ENCODE data around the gene NOP53. TPM values are rescaled to one million over a fixed set of nuclear protein-coding genes. Genes with fewer than 3 reads are reported as not detected.
A peak's percentile ranks its signal among the peaks of the same experiment; 100 is the strongest.

Gene NOP53
- total and polyA plus RNA-seq, 2 of the 13 experiments (the other 11 are each of a cell fraction or from before 2014, with no cell fraction given): 53.9 to 141 TPM

GRCh38 chr19:47697863-47698609 is 47.3 kb upstream of the NOP53 start (continued):
- TF ChIP-seq ETS1 (CRISPR knock-in tag; IDR thresholded peaks at IDR 0.05) (no peak), SOX5 (CRISPR knock-in tag; IDR thresholded peaks at IDR 0.05; ENCODE audit: borderline replicate concordance) (peak; percentile 51; the same call in 1 of the 2 replicates), ZNF614 (CRISPR knock-in tag; IDR thresholded peaks at IDR 0.05; ENCODE audit: borderline replicate concordance) (peak; percentile 46; the same call in 1 of the 2 replicates), CTCF (CRISPR knock-in tag; IDR thresholded peaks at IDR 0.05) (peak; percentile 99), ETV6 (CRISPR knock-in tag; conservative IDR thresholded peaks at IDR 0.05) (no peak), SOX13 (IDR thresholded peaks at IDR 0.05) (no peak), SOX13 (CRISPR knock-in tag; conservative IDR thresholded peaks at IDR 0.05 in 1 of 2, IDR thresholded peaks at IDR 0.05 in 1 of 2) (peak in 1 of 2 experiments; percentile 54; a peak in 2 of 4 replicates), ZNF770 (CRISPR knock-in tag; IDR thresholded peaks at IDR 0.05) (peak; percentile 76), BHLHE40 (IDR thresholded peaks at IDR 0.05; ENCODE audit: low read length) (peak; percentile 54; the same call in 1 of the 2 replicates), CREM (IDR thresholded peaks at IDR 0.05) (no peak), CREM (CRISPR knock-in tag; IDR thresholded peaks at IDR 0.05) (no peak), ATF2 (CRISPR knock-in tag; IDR thresholded peaks at IDR 0.05) (0 out of 2 replicates have a peak, but pooled peaks have one; percentile 39), BCL3 (CRISPR knock-in tag; IDR thresholded peaks at IDR 0.05) (no peak), KDM3A (CRISPR knock-in tag; IDR thresholded peaks at IDR 0.05; ENCODE audit: low read depth) (no peak), TSC22D2 (CRISPR knock-in tag; IDR thresholded peaks at IDR 0.05; ENCODE audit: borderline replicate concordance) (0 out of 2 replicates have a peak, but pooled peaks have one; percentile 45), JUNB (CRISPR knock-in tag; IDR thresholded peaks at IDR 0.05; ENCODE audit: borderline replicate concordance) (no peak), STAG1 (CRISPR knock-in tag; IDR thresholded peaks at IDR 0.05) (peak; percentile 99), ETV5 (CRISPR knock-in tag; IDR thresholded peaks at IDR 0.05; ENCODE audit: borderline replicate concordance) (peak; percentile 39; the same call in 1 of the 2 replicates), RAD21 (CRISPR knock-in tag; IDR thresholded peaks at IDR 0.05) (peak; percentile 97), SP1 (IDR thresholded peaks at IDR 0.05) (no peak), SP1 (CRISPR knock-in tag; IDR thresholded peaks at IDR 0.05) (peak; percentile 16; the same call in 1 of the 2 replicates)
